HG03097 (cell line): ENCODE data around the gene FN1.
"Not testable (repeated sequence)": the region's sequence is repeated elsewhere in the genome, so short reads cannot be mapped to it uniquely, and the experiment has no call there.

ENCODE experiments used
- ATAC-seq: cut with Tn5 transposase; IDR thresholded peaks from one replicate; pipeline ENCODE4 v1.9.1; 2021; ENCODE audit not compliant: unreplicated experiment, low FRiP score

Gene FN1

DNA sequence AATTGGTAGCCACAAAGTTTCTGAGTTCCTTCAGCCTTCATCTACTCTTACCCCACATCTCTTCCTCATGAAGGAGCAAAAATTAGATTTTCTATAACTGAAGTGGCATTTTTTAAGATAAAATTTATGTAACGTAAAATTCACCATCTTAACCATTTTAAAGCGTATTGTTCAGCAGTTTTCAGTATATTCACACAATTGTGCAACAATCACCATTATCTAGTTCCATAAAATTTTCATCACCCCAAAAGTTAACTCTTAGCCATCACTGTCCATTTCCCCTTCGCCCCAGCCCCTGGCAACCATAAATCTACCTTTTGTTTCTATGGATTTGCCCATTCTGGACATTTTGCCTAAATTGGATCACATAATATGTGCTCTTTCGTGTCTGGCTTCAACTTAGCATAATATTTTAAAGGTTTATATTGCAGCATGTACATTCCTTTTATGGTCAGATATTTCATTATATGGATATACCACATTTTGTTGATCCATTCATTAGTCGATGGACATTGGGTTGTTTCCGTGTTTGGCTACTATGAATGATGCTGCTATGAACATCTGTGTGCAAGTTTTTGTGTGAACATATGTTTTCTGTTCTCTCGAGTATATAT, 79.4 kb downstream of the FN1 start:
- no peak for ATAC-seq

DNA sequence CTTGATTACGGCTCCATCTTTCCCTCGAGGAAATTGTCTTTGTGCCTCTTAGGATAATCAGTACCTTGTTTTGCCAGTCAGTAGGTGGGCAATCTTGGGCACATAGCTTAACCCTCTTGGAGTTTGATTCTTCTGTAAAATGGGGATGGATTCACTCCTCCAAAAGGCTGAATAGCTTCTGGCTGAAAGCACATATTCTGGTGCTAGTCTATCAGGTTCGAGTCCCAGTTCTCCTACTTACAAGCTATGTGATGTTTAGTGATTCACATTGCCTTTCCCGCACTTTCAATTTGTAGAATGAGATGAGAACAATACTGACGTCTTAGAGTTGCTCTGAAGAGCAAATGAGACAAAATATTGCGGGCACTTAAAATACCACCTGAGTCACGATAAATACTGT, 80.1 kb downstream of the FN1 start:
- no peak for ATAC-seq

DNA sequence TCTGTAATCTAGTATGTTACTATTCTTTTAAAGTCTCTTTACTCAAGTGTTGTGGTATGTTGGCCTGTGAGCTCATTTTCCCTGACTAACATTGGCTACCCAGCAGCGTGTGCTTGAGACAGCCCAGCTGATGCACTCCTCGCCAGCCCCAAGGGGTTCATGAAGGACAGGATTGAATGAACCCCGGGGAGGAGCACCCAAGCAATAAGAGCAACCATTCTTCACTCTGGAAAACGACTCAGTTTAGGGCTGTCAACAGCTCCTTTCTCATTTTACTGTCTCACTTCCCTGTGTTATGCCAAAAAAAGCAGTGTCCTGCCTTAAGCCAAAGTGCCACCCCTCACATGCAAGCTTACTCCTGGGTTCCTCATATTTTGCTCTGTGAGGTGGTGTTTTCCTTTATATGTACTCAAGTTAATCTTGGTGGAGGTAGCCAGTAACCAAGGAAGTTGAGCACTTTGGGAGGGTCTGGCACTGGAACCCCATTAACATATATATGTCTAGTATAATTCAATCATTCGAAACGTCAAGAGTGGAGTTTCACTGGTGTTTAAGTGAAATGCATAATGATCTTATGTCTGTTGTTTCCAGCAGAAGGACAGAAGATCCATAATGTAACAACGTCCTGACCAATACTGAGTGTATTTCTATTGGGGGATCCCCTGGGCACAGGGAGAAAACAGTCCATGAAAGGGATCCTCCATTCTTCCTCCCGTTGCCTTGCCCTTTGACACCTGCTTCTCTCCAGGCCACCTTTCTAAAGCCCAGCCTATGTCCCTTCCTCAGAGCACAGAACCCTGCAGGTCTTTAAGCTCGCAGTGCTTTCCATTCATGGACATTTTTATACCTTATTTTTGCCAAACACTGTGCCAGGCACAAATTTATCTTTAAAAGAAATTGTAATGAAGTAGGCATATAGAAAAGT, 80.8 kb downstream of the FN1 start:
- no peak for ATAC-seq

DNA sequence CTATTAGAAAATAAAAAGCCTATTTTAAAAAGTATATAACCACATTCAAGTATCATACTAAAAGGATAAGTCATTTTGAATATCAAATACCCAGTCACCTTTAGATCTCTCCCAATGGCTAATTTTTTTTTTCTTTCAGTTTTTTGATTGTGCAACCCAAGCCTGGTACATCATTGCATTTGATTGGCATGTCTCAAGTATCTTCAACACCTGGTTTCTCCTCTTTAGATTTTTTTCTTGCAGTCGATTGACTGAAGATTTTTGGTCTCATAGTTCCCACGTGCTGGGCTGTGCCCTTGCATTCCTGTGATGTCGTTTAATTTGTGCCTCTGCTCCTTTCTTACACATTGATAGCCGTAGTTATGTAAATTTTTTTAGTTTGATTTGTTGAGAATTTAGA, 83.3 kb downstream of the FN1 start:
- no peak for ATAC-seq

DNA sequence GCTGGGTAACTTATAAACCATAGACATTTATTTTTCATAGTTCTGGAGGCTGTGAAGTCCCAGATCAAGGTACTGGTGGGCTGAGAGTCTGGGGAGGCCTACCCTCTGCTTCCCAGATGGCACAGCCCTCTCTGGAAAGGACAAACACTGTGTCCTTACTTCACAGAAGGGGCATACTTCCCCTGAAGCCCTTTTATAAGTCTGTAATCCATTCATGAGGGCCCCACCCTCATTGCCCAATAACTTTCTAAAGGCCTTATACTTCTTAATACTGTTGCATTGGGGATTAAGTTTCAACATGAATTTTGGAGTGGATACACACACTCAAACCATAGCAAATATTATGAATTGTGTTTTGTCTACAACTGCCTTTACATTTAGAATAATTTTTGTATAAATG, 88.0 kb downstream of the FN1 start:
- no peak for ATAC-seq

DNA sequence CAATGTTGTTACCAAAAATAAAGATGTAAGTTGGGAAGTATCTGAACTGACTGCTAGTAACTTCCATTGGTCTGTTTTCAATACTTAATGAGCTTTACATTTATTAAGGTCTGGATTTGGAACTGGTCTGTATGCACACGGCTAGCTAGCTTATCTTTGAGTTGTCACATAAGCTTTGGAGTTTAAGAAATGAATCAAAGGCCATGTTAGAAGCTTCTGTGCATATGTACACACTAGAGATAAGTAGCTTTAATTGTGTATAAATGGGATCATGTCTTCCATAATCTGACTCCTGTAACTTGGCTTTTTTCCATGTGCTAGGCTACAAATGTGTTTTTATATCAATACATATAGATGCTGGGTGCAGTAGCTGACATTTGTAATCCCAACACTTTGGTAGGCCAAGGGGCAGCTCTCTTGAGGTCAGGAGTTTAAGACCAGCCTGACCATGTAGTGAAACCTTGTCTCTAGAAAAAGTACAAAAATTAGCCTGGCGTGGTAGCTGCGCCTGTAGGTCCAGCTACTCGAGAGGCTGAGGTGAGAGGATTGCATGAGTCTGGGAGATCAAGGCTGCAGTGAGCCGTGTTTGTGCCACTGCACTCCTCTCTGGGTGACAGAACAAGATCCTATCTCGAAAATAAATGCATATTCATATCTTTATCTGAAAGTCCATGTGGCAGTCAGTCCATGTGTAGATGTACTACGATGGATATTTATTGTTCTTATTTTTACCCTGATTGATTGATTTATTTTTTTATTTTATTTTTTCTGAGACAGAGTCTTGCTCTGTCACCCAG, 96.8 kb downstream of the FN1 start:
- ATAC-seq = no peak

DNA sequence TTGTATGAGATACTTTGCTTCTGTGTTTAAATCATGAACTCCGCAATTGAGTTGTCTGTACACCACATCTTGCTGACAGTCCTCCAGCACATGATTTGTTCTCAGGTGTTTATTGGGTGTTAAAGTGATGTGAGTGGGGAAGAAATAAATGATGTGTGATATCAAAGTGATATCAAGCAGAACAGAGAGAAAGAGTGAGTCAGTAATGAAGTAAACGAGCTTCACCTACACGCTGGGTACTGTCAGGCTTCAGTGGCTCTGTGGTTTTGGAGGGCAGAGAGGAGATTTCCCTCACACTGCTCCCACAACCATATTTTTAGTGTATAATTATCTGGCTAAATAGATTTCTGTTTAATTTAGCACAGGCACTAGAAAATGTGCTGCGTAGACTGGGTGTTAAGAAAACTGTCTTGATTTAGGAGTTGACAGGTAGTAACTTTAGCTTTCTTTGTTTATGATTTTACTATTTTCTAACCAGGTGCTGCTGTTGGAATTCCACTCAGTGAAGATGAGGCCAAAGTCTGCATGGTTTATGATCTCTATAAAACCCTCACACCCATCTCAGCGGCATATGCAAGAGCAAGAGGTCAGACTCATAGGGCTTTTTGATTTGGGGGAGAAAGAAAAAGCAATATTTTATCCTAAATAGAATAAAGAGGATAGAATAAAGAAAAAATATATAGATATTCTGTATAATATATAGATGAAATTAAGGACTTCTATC, 102.8 kb downstream of the FN1 start:
- peak; percentile 90 for ATAC-seq

DNA sequence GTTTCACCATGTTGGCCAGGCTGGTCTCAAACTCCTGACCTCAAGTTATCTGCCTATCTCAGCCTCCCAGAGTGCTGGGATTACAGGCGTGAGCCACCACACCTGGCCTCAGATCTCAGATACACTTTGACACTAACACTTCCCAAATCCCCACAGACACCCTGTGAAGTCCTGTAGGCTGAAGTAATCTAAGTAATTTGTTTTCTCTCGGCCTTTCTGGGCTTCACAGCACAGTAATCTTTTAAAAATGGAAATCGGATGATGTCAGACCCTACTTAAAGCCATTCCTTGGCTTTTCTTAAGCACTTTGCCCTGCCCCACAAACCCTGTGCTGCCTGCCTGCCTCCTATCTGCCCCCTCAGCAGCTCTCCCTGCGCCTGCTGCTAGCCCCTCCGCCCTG, 107.8 kb downstream of the FN1 start:
- no peak for ATAC-seq

DNA sequence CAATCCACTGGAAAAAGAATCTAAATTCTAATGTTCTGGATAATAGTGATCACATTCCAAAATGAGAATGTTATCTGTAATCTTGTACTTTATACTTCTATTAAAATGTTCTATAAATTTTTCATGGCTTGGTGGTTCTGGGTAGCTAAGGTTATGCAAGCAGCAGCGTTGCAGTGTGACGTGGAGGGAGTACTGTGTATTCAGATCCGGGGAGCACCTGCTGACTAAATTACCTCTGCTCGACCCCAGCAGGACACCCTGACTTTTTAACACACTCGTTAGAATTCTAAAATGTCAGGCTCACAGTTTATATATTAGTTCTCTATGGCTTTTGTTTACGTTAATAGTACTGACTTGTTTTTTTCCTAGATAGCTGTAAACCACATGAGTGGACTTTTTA, 111.1 kb downstream of the FN1 start:
- ATAC-seq = no peak

DNA sequence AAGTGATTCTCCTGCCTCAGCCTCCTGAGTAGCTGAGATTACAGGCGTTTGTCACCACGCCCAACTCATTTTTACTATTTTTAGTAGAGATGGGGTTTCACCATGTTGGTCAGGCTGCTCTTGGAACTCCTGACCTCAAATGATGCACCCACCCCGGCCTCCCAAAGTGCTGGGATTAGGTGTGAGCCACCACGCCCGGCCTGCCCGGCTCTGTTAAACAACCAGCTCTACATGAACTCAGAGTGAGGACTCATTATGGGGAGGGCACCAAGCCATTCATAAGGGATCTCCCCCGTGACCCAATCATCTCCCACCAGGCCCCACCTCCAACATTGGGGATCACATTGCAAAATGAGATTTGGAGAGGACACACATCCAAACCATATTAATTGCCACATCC, 115.2 kb downstream of the FN1 start:
- no peak for ATAC-seq

DNA sequence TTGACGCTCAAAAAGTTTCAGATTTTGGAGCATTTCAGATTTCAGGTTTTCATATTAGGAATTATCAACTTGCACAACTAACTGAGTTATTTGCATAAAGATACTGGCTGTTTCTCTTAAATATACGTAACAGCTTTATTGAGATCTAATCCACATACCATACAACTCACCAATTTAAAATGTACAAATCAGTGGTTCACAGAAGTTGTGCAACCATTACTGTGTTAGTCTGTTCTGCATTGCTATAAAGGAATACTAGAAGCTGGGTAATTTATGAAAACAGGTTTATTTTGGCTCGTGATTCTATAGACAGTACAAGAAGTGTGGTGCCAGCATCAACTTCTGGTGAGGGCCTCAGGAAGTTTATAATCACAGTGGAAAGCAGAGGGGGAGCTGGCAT, 115.8 kb downstream of the FN1 start:
- ATAC-seq = no peak

DNA sequence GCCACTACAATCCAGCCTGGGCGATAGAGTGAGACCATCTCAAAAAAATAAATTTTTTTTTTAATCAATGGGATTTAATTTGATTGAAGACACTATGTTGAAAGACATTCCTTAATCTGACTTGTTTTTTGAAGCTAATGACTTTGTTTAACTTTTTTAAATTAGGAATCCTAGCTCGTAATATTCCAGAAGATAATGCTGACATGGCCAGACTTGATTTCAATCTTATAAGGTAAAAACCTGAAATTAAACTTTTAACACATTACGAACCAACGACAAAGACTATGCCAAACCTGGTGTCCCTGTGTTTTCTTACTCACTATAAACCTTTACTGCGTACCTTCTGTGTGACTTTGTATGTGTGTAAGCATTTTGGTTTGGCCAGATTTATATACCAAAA, 116.4 kb downstream of the FN1 start:
- no peak for ATAC-seq

DNA sequence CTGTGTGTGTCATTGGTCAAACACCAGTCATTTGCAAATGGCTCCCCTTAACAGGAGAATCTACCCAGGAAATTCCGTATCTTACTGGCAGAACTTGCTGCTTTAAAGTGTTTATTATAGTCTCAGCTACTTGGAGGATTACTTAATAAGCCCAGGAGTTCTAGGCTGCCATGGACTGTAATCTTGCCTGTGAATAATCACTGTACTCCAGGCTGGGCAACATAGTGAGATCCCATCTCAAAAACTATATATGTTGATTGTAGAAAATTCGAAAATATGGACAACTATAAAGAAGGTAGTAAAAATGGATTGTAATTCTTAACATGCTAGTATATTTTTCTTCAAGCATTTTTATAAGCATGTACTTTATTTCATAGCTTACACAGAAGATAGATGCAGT, 119.5 kb downstream of the FN1 start:
- no peak for ATAC-seq

DNA sequence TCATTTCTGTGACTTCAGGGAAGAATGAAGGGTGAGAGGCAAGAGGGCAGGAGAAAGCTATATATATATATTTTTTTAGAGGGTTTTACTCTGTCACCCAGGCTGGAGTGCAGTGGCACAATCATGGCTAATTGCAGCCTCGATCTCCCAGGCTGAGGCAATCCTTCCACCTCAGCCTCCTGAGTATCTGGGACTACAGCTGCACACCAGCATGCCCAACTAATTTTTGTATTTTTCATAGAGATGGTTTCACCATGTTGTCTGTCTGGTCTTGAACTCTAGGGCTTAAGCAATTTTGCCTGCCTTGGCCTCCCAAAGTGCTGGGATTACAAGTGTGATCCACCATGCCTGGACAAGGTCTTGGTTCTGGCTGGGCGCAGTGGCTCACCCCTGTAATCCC, 120.6 kb downstream of the FN1 start:
- ATAC-seq = no peak

DNA sequence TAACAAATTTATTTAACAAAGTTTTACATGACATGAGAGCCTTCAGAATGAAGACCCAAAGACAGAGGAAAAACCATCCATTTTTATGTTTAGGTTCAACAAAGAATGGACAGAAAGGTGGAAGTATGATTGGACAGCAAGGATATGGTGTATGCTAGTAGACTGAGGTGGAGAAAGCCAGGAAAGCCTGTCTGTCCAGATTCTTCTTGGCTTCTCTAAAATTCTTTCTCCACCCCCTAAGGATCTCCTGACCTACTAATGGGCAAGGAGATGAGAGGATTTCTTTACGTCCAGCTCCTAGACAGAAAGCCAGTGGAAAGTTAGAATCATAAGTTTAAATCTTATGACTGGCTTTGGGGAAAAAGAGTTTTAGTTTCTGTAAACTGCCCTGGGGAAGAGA, 121.0 kb downstream of the FN1 start:
- ATAC-seq = no peak

DNA sequence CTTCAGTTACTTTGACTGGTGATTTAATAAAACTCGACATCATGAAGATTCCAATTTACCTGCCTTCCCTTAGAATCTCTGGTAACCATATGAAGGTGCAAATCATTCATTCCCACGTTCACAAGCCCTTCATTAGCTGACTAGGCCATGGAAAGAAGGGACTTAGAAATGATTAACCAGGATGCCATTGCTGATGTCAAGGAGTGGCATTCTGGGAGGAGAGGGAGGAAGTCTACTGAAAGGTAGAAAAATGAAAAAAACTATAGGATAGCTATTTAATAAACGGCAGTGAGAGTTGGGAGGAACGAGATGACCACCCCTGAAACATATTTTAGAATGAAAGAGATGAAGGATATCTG, 122.6 kb downstream of the FN1 start:
- ATAC-seq = no peak

DNA sequence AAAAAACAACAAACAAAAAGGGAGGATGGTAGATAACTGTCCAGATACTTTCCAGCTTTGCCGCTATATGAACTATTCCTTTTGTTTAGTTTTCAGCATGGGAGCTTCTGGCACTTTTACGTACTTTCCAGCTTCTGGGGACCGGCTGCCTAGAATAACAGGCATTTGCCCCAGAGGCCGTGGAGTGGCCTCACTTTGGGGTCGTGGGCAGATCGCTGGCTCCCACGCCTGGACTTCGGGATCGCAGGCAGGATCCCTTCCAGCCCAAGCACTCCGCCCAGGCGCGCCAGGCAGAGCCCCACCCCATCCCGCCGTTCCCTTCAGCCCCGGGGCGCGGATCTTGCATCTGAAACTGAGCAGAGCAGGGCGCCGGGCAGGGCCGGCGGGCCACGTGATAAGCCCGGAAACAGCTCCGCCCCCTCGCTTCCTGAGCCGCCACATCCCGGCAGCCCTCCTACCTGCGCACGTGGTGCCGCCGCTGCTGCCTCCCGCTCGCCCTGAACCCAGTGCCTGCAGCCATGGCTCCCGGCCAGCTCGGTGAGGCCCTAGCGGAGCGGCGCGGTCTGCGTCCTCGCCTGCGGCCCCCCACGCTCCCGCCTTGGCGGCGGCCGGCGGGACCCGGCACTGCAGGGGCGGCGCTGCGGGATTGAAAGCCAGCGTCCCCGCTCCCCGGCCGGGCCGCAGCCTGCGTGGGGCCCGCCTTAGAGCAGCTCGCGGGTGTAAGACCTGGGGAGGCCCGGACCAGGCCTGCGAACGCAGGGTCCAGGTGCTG, 124.1 kb downstream of the FN1 start, which contains the start of gene ATIC:
Gene ATIC (plus strand): TSS at position 435 of the 772 bp plus-strand sequence. CDS start 84 bp downstream, at position 519.
- peak; percentile 99 for ATAC-seq

DNA sequence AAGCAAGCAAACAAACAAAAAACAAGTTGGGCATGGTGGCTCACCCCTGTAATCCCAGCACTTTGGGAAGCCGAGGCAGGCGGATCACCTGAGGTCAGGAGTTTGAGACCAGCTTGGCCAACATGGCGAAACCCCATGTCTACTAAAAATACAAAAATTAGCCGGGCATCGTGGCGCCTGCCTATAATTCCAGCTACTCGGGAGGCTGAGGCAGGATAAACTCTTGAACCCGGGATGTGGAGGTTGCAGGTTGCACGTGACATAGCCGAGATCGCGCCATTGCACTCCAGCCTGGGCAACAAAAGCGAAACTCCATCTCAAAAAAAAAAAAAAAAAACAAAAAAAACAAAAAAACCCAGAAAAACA, 124.6 kb downstream of the FN1 start:
- ATAC-seq = not testable (repeated sequence)
